ENCODE results near the gene MAD1L1.

Gene MAD1L1

DNA sequence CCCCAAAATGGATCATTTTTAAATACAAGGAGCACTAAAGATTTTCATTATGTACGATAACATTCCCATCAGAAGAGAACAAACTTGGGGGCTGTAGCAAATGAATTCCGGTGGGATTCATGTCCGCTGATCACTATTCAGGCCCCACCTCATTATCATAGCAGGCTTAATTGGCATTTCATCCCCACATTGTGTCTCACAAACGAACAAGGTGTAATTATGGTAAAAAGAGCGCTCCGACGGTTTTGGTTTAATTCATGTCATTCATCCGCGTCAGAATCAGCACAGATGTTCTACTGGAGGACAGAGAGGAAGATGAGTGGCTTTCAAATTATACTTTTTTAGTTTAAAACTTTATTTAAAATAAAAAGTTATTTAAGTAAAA, 124.7 kb downstream of the MAD1L1 start:
- Histone ChIP-seq H3F3A (ENCODE audit: control insufficient read depth, insufficient read depth) (peaks cover 20% of the 10 kb centered on the region), H3K4me1 (ENCODE audit: control insufficient read depth, low read length) (peaks cover 76% of the 10 kb centered on the region), H3K27ac (ENCODE audit: low read depth, low read length) (peak overlapping the region; percentile 85), H3K79me2 (ENCODE audit: control insufficient read depth, low read length) (peaks cover 26% of the 10 kb centered on the region), H3K4me2 (ENCODE audit: low read length) (peak overlapping the region; percentile 89), H3K36me3 (ENCODE audit: control insufficient read depth, low read length) (peaks cover 8% of the 10 kb centered on the region), H4K20me1 (ENCODE audit: control insufficient read depth, insufficient read depth, low read depth, low read length) (no peaks in the 10 kb centered on the region), H3K27me3 (ENCODE audit: control insufficient read depth, low read length) (no peaks in the 10 kb centered on the region), H3K9me2 (replicated peaks; ENCODE audit: control insufficient read depth, low read length) (no peaks in the 10 kb centered on the region), H3K9me3 (ENCODE audit: control insufficient read depth, insufficient read depth, low read length) (no peaks in the 10 kb centered on the region), H3K4me3 (ENCODE audit: low read length) (peak overlapping the region; percentile 15; the same call in 1 of the 2 replicates)
- TF ChIP-seq EZH2phosphoT487 (IDR thresholded peaks at IDR 0.05; ENCODE audit: borderline replicate concordance, low read length) = no peak
- TF ChIP-seq, protein P1, sequence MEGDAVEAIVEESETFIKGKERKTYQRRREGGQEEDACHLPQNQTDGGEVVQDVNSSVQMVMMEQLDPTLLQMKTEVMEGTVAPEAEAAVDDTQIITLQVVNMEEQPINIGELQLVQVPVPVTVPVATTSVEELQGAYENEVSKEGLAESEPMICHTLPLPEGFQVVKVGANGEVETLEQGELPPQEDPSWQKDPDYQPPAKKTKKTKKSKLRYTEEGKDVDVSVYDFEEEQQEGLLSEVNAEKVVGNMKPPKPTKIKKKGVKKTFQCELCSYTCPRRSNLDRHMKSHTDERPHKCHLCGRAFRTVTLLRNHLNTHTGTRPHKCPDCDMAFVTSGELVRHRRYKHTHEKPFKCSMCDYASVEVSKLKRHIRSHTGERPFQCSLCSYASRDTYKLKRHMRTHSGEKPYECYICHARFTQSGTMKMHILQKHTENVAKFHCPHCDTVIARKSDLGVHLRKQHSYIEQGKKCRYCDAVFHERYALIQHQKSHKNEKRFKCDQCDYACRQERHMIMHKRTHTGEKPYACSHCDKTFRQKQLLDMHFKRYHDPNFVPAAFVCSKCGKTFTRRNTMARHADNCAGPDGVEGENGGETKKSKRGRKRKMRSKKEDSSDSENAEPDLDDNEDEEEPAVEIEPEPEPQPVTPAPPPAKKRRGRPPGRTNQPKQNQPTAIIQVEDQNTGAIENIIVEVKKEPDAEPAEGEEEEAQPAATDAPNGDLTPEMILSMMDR (IDR thresholded peaks at IDR 0.05; ENCODE audit: low read depth, low read length, poor library complexity, severe bottlenecking) = no peak

- TF ChIP-seq EZH2phosphoT487 (IDR thresholded peaks at IDR 0.05; ENCODE audit: borderline replicate concordance, low read length) = no peak
- TF ChIP-seq, protein P1 (IDR thresholded peaks at IDR 0.05; ENCODE audit: low read depth, low read length, poor library complexity, severe bottlenecking) = no peak
- H3K4me2 ChIP-seq (ENCODE audit: low read length) = peak overlapping the region; percentile 38
- peaks cover 8% of the 10 kb centered on the region for H3K36me3 ChIP-seq (ENCODE audit: control insufficient read depth, low read length)
- peak overlapping the region; percentile 85 for H3K27ac ChIP-seq (ENCODE audit: low read depth, low read length)
- H4K20me1 ChIP-seq (ENCODE audit: control insufficient read depth, insufficient read depth, low read depth, low read length) = no peaks in the 10 kb centered on the region
- peaks cover 25% of the 10 kb centered on the region for H3K79me2 ChIP-seq (ENCODE audit: control insufficient read depth, low read length)
- peaks cover 71% of the 10 kb centered on the region for H3K4me1 ChIP-seq (ENCODE audit: control insufficient read depth, low read length)
- peaks cover 20% of the 10 kb centered on the region for H3F3A ChIP-seq (ENCODE audit: control insufficient read depth, insufficient read depth)
- H3K9me3 ChIP-seq (ENCODE audit: control insufficient read depth, insufficient read depth, low read length) = no peaks in the 10 kb centered on the region
- no peaks in the 10 kb centered on the region for H3K27me3 ChIP-seq (ENCODE audit: control insufficient read depth, low read length)
- no peaks in the 10 kb centered on the region for H3K9me2 ChIP-seq (replicated peaks; ENCODE audit: control insufficient read depth, low read length)
- peak overlapping the region; percentile 15; the same call in 1 of the 2 replicates for H3K4me3 ChIP-seq (ENCODE audit: low read length)
Measured at GRCh38 chr7:2107386-2108070, 125.2 kb downstream of the MAD1L1 start.

- H3K79me2 ChIP-seq (ENCODE audit: control insufficient read depth, low read length) = peaks cover 23% of the 10 kb centered on the region
- H3K4me1 ChIP-seq (ENCODE audit: control insufficient read depth, low read length) = peaks cover 66% of the 10 kb centered on the region
- no peak overlapping the region for H3K4me2 ChIP-seq (ENCODE audit: low read length)
- H3K9me2 ChIP-seq (replicated peaks; ENCODE audit: control insufficient read depth, low read length) = no peaks in the 10 kb centered on the region
- no peaks in the 10 kb centered on the region for H3K9me3 ChIP-seq (ENCODE audit: control insufficient read depth, insufficient read depth, low read length)
- H3K27ac ChIP-seq (ENCODE audit: low read depth, low read length) = no peak overlapping the region
- H3F3A ChIP-seq (ENCODE audit: control insufficient read depth, insufficient read depth) = peaks cover 20% of the 10 kb centered on the region
- peaks cover 8% of the 10 kb centered on the region for H3K36me3 ChIP-seq (ENCODE audit: control insufficient read depth, low read length)
- H3K27me3 ChIP-seq (ENCODE audit: control insufficient read depth, low read length) = no peaks in the 10 kb centered on the region
- no peaks in the 10 kb centered on the region for H4K20me1 ChIP-seq (ENCODE audit: control insufficient read depth, insufficient read depth, low read depth, low read length)
- no peak overlapping the region for H3K4me3 ChIP-seq (ENCODE audit: low read length)
- TF ChIP-seq, protein P1 (IDR thresholded peaks at IDR 0.05; ENCODE audit: low read depth, low read length, poor library complexity, severe bottlenecking) = no peak
- no peak for TF ChIP-seq EZH2phosphoT487 (IDR thresholded peaks at IDR 0.05; ENCODE audit: borderline replicate concordance, low read length)
Measured at GRCh38 chr7:2106924-2107323, 125.8 kb downstream of the MAD1L1 start.
